DOHH2 (cell line): ENCODE results near the gene SLC7A14.

Experiments
- CTCF ChIP-seq: fragments of 200-600 bp; sonication (generic); IDR thresholded peaks from one replicate; pipeline ENCODE4 v1.5.1; 2014; ENCODE audit warnings: antibody characterized with exemption, mild to moderate bottlenecking, low read depth, low read length; ENCODE audit not compliant: poor library complexity, severe bottlenecking
- EZH2phosphoT487 ChIP-seq: fragments of 200-600 bp; sonication (generic); IDR thresholded peaks from 2 replicates; pipeline ENCODE4 v1.6.1; 2017; ENCODE audit warnings: borderline replicate concordance, mild to moderate bottlenecking, antibody characterized with exemption, low read length, moderate library complexity, mixed read lengths

GRCh38 chr3:170437176-170437575 is 148.7 kb downstream of the SLC7A14 start:
- TF ChIP-seq CTCF, result no peak
- TF ChIP-seq EZH2phosphoT487, result no peak
